ENCODE results near the gene NFE2L2.
"Not testable (repeated sequence)": the region's sequence is repeated elsewhere in the genome, so short reads cannot be mapped to it uniquely, and the experiment has no call there.

The NFE2L2 gene

GRCh38 chr2:177258059-177258458, 6.5 kb downstream of the NFE2L2 start:
- FAIRE-seq (no peak), DNase-seq (ENCODE audit: low spot score) (no peak)

- FAIRE-seq (no peak), DNase-seq (ENCODE audit: low spot score) (no peak)
Observed at GRCh38 chr2:177257471-177257870, 7.1 kb downstream of the NFE2L2 start.

GRCh38 chr2:177256695-177257094, 7.8 kb downstream of the NFE2L2 start:
- FAIRE-seq (no peak), DNase-seq (ENCODE audit: low spot score) (no peak)

GRCh38 chr2:177256026-177256425, 8.5 kb downstream of the NFE2L2 start:
- no peak for FAIRE-seq
- DNase-seq (ENCODE audit: low spot score) = no peak

GRCh38 chr2:177255227-177255601, 9.3 kb downstream of the NFE2L2 start:
- DNase-seq (ENCODE audit: low spot score) (no peak), FAIRE-seq (no peak)

- FAIRE-seq (no peak), DNase-seq (ENCODE audit: low spot score) (no peak)
Observed at GRCh38 chr2:177254433-177255226, 9.9 kb downstream of the NFE2L2 start.

- DNase-seq (ENCODE audit: low spot score) (no peak), FAIRE-seq (no peak)
Observed at GRCh38 chr2:177253704-177254103, 10.8 kb downstream of the NFE2L2 start.

- FAIRE-seq = no peak
Observed at GRCh38 chr2:177252808-177253531, 11.6 kb downstream of the NFE2L2 start.

GRCh38 chr2:177251165-177251542, 13.4 kb downstream of the NFE2L2 start:
- FAIRE-seq (no peak), DNase-seq (ENCODE audit: low spot score) (no peak)

More at GRCh38 chr2:177252808-177253531, 11.6 kb downstream of the NFE2L2 start:
- DNase-seq (ENCODE audit: low spot score) = no peak

- DNase-seq (ENCODE audit: low spot score) = no peak
- no peak for FAIRE-seq
Observed at GRCh38 chr2:177250461-177250860, 14.1 kb downstream of the NFE2L2 start.

GRCh38 chr2:177249038-177249437, 15.5 kb downstream of the NFE2L2 start:
- FAIRE-seq (no peak), DNase-seq (ENCODE audit: low spot score) (no peak)

- no peak for FAIRE-seq
- no peak for DNase-seq (ENCODE audit: low spot score)
Observed at GRCh38 chr2:177247693-177248262, 16.7 kb downstream of the NFE2L2 start.

- FAIRE-seq = not testable (repeated sequence)
Observed at GRCh38 chr2:177246523-177247030, 17.9 kb downstream of the NFE2L2 start.

GRCh38 chr2:177246000-177246399, 18.5 kb downstream of the NFE2L2 start:
- no peak for FAIRE-seq
- DNase-seq (ENCODE audit: low spot score) = no peak

More at GRCh38 chr2:177246523-177247030, 17.9 kb downstream of the NFE2L2 start:
- not testable (repeated sequence) for DNase-seq (ENCODE audit: low spot score)

- peak; percentile 53 for DNase-seq (ENCODE audit: low spot score)
- FAIRE-seq = no peak
Observed at GRCh38 chr2:177245010-177245422, 19.5 kb downstream of the NFE2L2 start.

GRCh38 chr2:177244244-177244771, 20.2 kb downstream of the NFE2L2 start:
- DNase-seq (ENCODE audit: low spot score) (no peak), FAIRE-seq (no peak)

- DNase-seq (ENCODE audit: low spot score) (no peak), FAIRE-seq (no peak)
Observed at GRCh38 chr2:177243476-177243875, 21.1 kb downstream of the NFE2L2 start.

- no peak for FAIRE-seq
- no peak for DNase-seq (ENCODE audit: low spot score)
Observed at GRCh38 chr2:177243073-177243472, 21.5 kb downstream of the NFE2L2 start.

GRCh38 chr2:177242121-177242987, 22.2 kb downstream of the NFE2L2 start:
- peak; percentile 80 for DNase-seq (ENCODE audit: low spot score)
- FAIRE-seq = no peak

- DNase-seq (ENCODE audit: low spot score) = no peak
- FAIRE-seq = no peak
Observed at GRCh38 chr2:177241711-177242120, 22.8 kb downstream of the NFE2L2 start.
